Activated CD8-positive, alpha-beta memory T cell treated with anti-CD3 and anti-CD28 coated beads, Interleukin-2, amount 10 ng/mL, durations not matched to agents 7 days and 5 days (primary cell): ENCODE measurements around the gene SATB2. TPM values are rescaled to one million over a fixed set of nuclear protein-coding genes. Genes with fewer than 3 reads are reported as not detected.

Source experiments
- ATAC-seq: fragments of 150-1000 bp; cut with Tn5 transposase; one replicate; pipeline ENCODE4 v1.10.0; 2021; ENCODE audit warnings: moderate library complexity
- CTCF ChIA-PET: fragments of 350-600 bp; sonication (Branson Sonifier 250); formaldehyde crosslinking; loops from one replicate; lab custom pipeline; 2021; ENCODE audit warnings: antibody characterized with exemption; lab: Charles Lee
- DNase-seq: peaks from one replicate; pipeline ENCODE4 v3.0.0-alpha.2; 2020
- H3K27ac Mint-ChIP-seq: one replicate; pipeline ENCODE4 v1.8.0; 2021; ENCODE audit warnings: mild to moderate bottlenecking, mixed read lengths
- H3K27me3 Mint-ChIP-seq: one replicate; pipeline ENCODE4 v1.8.0; 2021; ENCODE audit warnings: mixed read lengths
- H3K36me3 Mint-ChIP-seq: one replicate; pipeline ENCODE4 v1.8.0; 2021; ENCODE audit warnings: mild to moderate bottlenecking, mixed read lengths
- H3K4me1 Mint-ChIP-seq: one replicate; pipeline ENCODE4 v1.8.0; 2021; ENCODE audit warnings: mixed read lengths
- H3K4me3 Mint-ChIP-seq: one replicate; pipeline ENCODE4 v1.8.0; 2021; ENCODE audit warnings: mild to moderate bottlenecking, moderate library complexity, mixed read lengths
- H3K9me3 Mint-ChIP-seq: one replicate; pipeline ENCODE4 v1.8.0; 2022; ENCODE audit warnings: low read depth, mixed read lengths
- total RNA-seq, 2 experiments: library from RNA; stranded (reverse); gene quantifications; one replicate each; pipeline ENCODE4 v1.2.3, GENCODE V29; 2021

The SATB2 gene
- total RNA-seq, 2 experiments from 2014 or later: 0.09 TPM; not detected in 1

DNA sequence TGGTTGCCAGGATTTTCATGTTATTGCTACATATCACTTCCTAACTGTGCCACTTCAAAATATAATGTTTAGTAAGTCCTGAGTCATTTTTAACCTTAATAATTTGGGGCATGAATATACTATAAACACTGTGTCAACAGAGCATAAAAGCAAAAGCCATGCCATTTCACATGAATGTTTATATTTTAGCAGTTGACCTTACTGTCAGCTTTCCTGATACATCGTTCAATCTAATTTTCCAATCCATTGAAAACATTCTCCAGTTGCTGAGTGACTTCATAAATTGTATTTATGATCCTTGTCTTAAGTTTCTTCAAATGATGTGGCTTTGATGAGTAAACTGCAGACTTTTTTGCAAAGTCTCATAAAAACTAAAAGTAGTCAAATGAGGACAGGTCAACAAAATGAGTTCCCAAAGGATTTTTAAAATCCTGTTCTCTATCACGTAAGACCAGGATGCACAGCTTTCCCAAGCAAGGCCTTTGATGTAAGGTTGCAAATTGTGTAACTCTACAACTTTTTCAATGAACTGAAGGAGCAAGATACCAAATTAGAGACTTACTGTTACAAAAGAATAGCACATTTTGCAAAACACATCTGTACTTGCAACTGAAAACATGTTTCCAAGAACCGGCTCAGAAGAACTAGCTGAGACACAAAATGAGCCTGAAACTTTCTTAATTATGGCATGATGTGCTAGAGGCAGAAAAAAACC lies 117.7 kb downstream of the SATB2 start:
- Mint-ChIP-seq H3K4me3 (no peak overlapping the region), H3K9me3 (no peaks in the 10 kb centered on the region), H3K27ac (no peak overlapping the region), H3K27me3 (no peaks in the 10 kb centered on the region), H3K4me1 (no peaks in the 10 kb centered on the region), H3K36me3 (no peaks in the 10 kb centered on the region)
- DNase-seq: no peak
- CTCF ChIA-PET: no interaction called here
- no peak for ATAC-seq

DNA sequence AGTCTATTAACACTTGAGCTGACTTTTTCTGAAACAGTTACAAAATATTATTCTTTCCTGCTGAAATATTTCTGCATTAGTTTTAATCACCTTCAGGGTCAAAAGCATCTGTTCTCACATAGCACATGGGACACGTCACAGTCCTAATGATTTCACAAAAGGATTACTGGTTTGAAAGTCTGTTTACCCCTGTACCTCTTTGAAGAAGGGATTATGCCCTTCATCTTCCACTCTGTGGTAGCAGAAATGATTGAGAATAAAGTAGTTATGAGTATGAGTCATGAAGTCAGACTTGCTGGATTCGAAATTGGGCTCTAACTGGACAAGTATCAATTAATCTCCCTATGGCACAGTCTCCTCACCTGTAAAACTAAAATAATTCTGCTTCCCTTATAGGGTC lies 121.2 kb downstream of the SATB2 start:
- no peaks in the 10 kb centered on the region for H3K36me3 Mint-ChIP-seq
- H3K9me3 Mint-ChIP-seq: no peaks in the 10 kb centered on the region
- no peak for ATAC-seq
- DNase-seq: no peak
- H3K27me3 Mint-ChIP-seq: no peaks in the 10 kb centered on the region
- CTCF ChIA-PET: no interaction called here
- H3K4me3 Mint-ChIP-seq: no peak overlapping the region
- H3K4me1 Mint-ChIP-seq: no peaks in the 10 kb centered on the region
- no peak overlapping the region for H3K27ac Mint-ChIP-seq

DNA sequence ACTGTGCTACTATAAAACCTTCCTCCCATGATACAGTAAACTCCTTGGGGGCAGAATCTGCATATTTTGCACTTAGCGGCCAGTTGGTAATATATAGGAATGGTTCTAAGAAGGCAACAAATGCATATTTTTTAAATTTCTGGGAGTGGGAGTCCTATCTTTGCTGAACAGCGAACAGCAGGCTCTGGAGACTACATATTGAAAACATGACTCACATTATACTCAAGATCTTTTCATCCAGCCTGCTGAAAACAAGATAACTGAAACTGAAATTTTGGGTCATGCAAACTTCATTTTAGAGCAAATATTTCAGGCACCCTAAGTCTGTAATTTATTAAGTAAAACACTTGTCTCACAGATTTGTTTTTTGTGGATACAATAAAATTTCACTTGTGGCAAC lies 122.2 kb downstream of the SATB2 start:
- ATAC-seq (no peak), DNase-seq (no peak)
- Mint-ChIP-seq H3K36me3 (no peaks in the 10 kb centered on the region), H3K27ac (no peak overlapping the region), H3K27me3 (no peaks in the 10 kb centered on the region), H3K4me3 (no peak overlapping the region), H3K9me3 (no peaks in the 10 kb centered on the region), H3K4me1 (no peaks in the 10 kb centered on the region)
- CTCF ChIA-PET: no interaction called here

DNA sequence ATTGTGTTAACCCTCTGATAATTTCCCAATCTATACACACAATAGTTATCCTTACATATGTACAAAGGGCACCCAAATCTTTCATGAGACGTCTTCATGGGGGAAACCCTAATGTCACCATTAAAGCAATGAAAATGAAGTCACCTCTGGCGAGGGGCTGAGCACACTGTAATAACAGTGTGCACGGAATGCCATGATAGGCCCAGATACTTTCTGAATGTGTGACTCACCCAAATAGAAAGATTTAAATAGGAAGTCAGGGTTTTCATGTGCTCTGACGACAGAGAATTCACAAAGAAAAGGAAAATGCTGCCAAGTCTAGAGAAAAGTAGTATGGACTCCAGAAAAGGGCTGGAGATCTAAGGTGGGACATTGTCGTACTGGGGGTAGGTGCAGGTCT lies 128.3 kb downstream of the SATB2 start:
- no peak overlapping the region for H3K27ac Mint-ChIP-seq
- no peaks in the 10 kb centered on the region for H3K27me3 Mint-ChIP-seq
- H3K4me3 Mint-ChIP-seq: no peak overlapping the region
- ATAC-seq: no peak
- CTCF ChIA-PET: interaction anchor here (0.9 to 1.0 kb wide), 2 partner anchors 58 to 599 kb away, joined by 3 read pairs; no protein-coding TSS in a partner anchor
- DNase-seq: no peak
- no peaks in the 10 kb centered on the region for H3K4me1 Mint-ChIP-seq
- H3K36me3 Mint-ChIP-seq: no peaks in the 10 kb centered on the region
- H3K9me3 Mint-ChIP-seq: no peaks in the 10 kb centered on the region

DNA sequence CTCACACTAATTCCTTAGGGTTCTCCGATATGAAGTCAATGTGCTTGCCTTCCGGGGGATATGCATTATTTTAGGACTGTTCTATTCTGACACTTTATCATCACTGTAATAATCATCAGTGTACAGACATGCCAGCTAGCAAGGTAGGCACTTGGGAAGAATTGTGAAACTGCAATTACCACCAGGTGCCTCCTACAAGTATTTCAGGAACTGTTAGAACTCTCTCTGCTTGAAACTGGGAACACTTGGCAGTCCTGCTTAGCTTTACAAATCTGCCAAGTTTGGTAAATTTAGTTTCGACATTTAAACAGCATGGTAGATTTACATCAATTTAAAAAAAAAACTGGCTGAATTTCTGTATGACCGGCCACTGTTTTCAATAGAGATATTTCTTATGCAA lies 128.7 kb downstream of the SATB2 start:
- Mint-ChIP-seq H3K27me3 (no peaks in the 10 kb centered on the region), H3K4me1 (no peaks in the 10 kb centered on the region), H3K36me3 (no peaks in the 10 kb centered on the region), H3K9me3 (no peaks in the 10 kb centered on the region), H3K4me3 (no peak overlapping the region), H3K27ac (no peak overlapping the region)
- CTCF ChIA-PET: interaction anchor here (0.9 to 1.0 kb wide), 2 partner anchors 57 to 599 kb away, joined by 3 read pairs; no protein-coding TSS in a partner anchor
- DNase-seq: no peak
- no peak for ATAC-seq

DNA sequence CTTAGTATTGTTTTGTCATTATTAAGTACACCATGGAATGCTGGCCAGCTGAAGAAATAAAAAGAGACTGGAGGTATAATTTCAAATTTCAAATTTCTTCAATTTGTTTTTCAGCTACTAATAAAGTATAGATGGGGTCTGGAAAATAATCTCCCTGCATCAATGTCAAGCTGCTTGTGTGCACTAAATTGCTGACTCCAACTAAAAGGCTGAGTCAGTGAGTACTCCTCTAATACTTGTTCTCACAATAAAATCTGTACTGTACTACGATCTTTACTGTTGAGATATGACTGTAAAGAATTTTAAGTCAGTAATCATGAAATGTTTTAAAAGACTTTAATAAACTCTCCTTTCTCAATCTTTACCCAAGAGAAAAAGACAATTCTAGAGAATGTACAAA lies 131.9 kb downstream of the SATB2 start:
- Mint-ChIP-seq H3K36me3 (no peaks in the 10 kb centered on the region), H3K4me1 (no peaks in the 10 kb centered on the region), H3K9me3 (no peaks in the 10 kb centered on the region), H3K4me3 (no peak overlapping the region), H3K27me3 (no peaks in the 10 kb centered on the region), H3K27ac (no peak overlapping the region)
- CTCF ChIA-PET: interaction anchor here (0.5 kb wide), 1 partner anchor 58 kb away, joined by 3 read pairs; no protein-coding TSS in a partner anchor
- no peak for ATAC-seq
- DNase-seq: no peak

DNA sequence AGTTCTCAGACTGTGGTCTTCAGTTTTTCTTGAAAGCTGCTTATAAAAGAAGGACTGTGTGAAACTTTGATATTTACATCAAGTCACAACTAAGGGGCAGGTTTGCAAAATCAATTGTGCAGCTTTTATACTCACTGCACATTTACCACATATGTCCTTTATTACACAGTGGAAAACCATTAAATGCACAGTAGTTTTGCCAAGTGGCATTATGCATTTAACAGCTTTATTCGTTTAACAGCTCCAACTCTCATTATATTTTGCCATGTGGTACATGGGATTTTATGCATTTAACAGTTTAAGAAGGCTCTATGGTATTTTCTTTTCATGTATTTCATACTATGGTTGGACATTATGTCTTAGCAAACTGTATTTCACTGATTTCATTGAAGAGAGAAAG lies 135.6 kb downstream of the SATB2 start:
- H3K9me3 Mint-ChIP-seq: no peaks in the 10 kb centered on the region
- no peak overlapping the region for H3K27ac Mint-ChIP-seq
- H3K36me3 Mint-ChIP-seq: no peaks in the 10 kb centered on the region
- CTCF ChIA-PET: no interaction called here
- no peak overlapping the region for H3K4me3 Mint-ChIP-seq
- ATAC-seq: no peak
- H3K27me3 Mint-ChIP-seq: no peaks in the 10 kb centered on the region
- H3K4me1 Mint-ChIP-seq: no peaks in the 10 kb centered on the region
- no peak for DNase-seq

DNA sequence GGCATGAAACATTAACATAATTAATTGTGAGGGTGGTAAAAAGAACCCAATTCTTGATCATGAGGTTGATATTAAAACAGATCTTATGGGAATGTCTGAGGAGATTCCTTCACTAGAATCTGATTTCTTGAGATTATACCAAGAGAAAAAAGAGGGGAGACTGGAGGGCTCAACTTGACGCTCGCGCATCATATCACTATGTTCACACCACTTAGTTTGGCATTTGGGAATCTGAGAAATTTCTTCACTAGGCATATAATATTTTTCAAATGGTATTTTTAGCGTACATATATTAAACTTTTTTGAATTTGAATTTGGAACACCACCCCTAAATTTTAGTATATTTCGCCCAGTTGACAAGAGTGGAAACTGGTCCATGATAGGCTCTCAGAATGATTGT lies 140.1 kb downstream of the SATB2 start:
- DNase-seq: no peak
- Mint-ChIP-seq H3K4me3 (no peak overlapping the region), H3K27me3 (no peaks in the 10 kb centered on the region), H3K4me1 (no peaks in the 10 kb centered on the region), H3K36me3 (no peaks in the 10 kb centered on the region), H3K9me3 (no peaks in the 10 kb centered on the region), H3K27ac (no peak overlapping the region)
- CTCF ChIA-PET: no interaction called here
- ATAC-seq: no peak

DNA sequence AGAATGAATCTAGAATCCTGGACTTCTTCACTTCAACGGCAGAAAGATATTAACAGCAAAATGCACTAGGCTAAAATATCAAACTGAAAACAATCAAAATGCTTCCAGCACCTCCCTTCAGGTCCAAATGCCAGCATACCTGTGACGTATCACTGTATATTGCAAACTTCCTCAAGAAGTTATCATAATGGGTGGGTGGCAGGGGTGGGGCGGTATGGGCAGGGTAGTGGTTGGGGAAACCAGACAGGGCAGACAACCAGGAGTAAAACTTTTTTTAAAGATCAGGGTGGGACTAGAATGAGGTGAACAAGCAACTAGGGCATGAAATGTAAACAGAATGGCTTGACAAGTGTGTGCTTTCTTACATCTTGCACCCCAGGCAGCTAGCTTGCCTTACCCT lies 140.9 kb downstream of the SATB2 start:
- CTCF ChIA-PET: no interaction called here

DNA sequence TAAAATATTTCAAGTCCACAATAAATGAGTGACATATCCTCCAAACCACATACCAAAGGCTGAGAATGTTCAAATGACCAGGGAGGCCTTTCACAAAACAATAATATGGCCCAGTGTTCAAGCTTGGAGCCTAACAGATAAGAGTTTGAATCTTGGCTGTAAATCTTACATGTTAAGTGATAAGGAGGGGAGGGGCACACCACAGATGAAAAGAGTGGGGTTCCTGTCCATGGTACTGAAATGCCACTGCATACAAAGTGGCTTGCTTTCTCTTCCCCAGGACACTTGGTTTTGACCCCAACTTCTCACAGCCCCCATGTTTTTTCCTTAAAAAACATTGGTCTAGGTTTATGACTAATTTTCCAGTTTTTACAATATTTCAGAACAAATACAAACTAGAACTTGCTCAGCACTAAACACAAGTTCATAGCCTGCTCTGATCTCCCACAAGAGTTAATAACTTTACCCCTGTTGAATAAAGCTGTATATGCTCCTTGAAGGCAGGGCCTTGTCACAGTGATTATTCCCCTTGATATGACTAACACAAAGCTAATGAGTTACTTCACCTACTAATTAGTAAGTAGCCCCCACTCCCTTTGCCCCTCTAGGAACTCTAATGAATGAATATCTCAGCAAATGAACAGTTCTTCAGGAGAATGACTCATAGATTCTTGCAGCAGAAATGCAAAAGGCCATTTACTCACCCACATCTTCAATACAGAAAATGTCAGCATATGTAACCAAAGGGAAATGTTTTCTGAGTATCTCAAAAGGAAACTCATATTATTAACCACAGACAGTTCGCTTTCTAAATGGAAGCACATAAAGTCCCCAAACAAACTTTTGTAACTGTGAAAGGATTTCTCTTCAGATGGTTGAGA lies 142.2 kb downstream of the SATB2 start:
- no peak for DNase-seq
- CTCF ChIA-PET: no interaction called here

More for the DNA sequence above, 140.9 kb downstream of the SATB2 start:
- no peak overlapping the region for H3K27ac Mint-ChIP-seq
- ATAC-seq (no peak), DNase-seq (no peak)
- no peaks in the 10 kb centered on the region for H3K27me3 Mint-ChIP-seq
- no peaks in the 10 kb centered on the region for H3K4me1 Mint-ChIP-seq
- no peak overlapping the region for H3K4me3 Mint-ChIP-seq
- no peaks in the 10 kb centered on the region for H3K9me3 Mint-ChIP-seq
- H3K36me3 Mint-ChIP-seq: no peaks in the 10 kb centered on the region

DNA sequence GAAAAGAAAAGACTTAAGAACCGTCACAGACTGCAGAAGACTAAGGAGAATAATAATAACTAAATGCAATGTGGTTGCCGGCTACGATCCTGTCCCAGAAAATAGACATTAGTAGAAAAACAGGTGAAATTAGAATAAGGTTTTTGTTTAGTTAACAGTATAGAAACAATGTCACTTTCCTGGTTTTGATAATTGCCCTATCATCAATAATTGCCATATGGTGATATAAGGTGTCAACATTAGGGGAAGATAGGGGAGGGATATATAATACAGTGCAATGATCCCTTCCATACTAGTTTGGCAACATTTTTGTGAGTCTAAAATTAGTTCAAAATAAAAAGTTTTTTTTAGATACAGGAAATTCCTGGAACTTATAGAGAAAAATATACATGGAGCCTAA lies 144.8 kb downstream of the SATB2 start:
- no peak overlapping the region for H3K4me3 Mint-ChIP-seq
- H3K4me1 Mint-ChIP-seq: no peaks in the 10 kb centered on the region
- H3K27me3 Mint-ChIP-seq: no peaks in the 10 kb centered on the region
- ATAC-seq (no peak), DNase-seq (no peak)
- no peaks in the 10 kb centered on the region for H3K9me3 Mint-ChIP-seq
- H3K27ac Mint-ChIP-seq: no peak overlapping the region
- CTCF ChIA-PET: no interaction called here
- H3K36me3 Mint-ChIP-seq: no peaks in the 10 kb centered on the region

More for the DNA sequence above, 142.2 kb downstream of the SATB2 start:
- Mint-ChIP-seq H3K36me3 (no peaks in the 10 kb centered on the region), H3K9me3 (no peaks in the 10 kb centered on the region), H3K4me3 (no peak overlapping the region), H3K4me1 (no peaks in the 10 kb centered on the region), H3K27me3 (no peaks in the 10 kb centered on the region), H3K27ac (no peak overlapping the region)
- ATAC-seq: no peak

DNA sequence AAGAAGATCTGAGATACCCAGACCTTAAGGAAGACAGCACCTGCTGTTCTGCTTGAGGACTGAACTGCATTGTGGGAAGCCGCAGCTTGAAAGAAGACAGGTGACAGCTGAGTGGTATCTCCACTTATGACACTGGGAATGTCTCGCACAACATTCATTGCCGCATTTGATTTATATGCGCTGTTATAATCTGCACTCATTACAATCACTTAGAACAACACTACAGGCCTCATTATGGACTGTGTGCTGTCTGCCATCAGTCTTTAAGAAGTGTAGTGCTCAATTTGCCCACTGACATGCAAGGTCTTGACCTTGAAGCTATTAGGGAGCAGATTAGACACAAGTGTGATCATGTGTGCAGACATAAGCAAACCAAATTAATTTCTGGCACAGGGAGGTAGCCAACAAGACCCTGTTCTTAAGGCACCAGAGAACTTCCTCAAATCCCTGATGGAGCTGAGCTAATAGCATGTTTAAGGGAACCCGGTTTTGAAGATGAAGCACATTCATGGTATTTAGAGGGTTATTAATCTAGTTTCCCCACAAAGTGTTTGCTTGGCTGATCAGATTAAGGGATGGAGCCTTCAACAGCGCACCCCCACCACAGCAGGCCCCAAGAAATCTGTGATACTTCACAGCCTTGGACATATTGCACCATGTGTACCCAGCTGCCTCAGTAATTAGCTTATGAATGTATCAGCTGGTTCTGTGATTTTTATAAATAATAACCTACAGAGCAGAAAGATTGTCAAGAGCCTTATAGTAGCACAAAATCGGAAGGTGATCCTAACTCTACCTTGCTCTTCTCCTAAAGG lies 146.8 kb downstream of the SATB2 start:
- Mint-ChIP-seq H3K27me3 (no peaks in the 10 kb centered on the region), H3K4me1 (no peaks in the 10 kb centered on the region), H3K9me3 (no peaks in the 10 kb centered on the region), H3K27ac (no peak overlapping the region), H3K36me3 (no peaks in the 10 kb centered on the region), H3K4me3 (no peak overlapping the region)
- CTCF ChIA-PET: no interaction called here
- ATAC-seq (no peak), DNase-seq (no peak)

DNA sequence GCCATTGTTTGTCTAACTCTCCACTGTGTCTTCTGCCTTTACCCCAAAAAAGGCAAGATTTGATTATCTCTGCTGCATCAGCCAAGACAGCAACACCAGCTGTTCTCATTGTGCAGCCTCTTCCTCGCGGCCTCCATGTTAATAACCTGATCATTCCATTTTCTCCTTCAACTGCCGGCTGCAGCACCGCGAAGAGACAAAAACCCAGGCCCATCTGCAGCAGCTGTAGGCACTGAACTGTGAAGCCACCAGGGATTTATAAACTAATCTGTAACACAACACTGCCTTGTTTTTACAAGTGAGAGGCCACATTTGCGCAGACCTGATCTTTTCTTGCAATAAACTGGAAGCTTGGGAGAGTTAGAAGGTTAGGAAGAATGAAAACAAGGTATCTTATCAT lies 147.8 kb downstream of the SATB2 start:
- ATAC-seq (no peak), DNase-seq (no peak)
- Mint-ChIP-seq H3K4me3 (no peak overlapping the region), H3K27me3 (no peaks in the 10 kb centered on the region), H3K36me3 (no peaks in the 10 kb centered on the region), H3K4me1 (no peaks in the 10 kb centered on the region), H3K9me3 (no peaks in the 10 kb centered on the region), H3K27ac (no peak overlapping the region)
- CTCF ChIA-PET: no interaction called here
